NK-92 (cell line): ENCODE data around the gene WT1.
"Not testable (repeated sequence)": the region's sequence is repeated elsewhere in the genome, so short reads cannot be mapped to it uniquely, and the experiment has no call there.

ENCODE experiments used
- DNase-seq: peaks from one replicate; lab custom pipeline; 2025; ENCODE audit not compliant: unreplicated experiment; lab: John Stamatoyannopoulos, UW

Gene WT1

DNA sequence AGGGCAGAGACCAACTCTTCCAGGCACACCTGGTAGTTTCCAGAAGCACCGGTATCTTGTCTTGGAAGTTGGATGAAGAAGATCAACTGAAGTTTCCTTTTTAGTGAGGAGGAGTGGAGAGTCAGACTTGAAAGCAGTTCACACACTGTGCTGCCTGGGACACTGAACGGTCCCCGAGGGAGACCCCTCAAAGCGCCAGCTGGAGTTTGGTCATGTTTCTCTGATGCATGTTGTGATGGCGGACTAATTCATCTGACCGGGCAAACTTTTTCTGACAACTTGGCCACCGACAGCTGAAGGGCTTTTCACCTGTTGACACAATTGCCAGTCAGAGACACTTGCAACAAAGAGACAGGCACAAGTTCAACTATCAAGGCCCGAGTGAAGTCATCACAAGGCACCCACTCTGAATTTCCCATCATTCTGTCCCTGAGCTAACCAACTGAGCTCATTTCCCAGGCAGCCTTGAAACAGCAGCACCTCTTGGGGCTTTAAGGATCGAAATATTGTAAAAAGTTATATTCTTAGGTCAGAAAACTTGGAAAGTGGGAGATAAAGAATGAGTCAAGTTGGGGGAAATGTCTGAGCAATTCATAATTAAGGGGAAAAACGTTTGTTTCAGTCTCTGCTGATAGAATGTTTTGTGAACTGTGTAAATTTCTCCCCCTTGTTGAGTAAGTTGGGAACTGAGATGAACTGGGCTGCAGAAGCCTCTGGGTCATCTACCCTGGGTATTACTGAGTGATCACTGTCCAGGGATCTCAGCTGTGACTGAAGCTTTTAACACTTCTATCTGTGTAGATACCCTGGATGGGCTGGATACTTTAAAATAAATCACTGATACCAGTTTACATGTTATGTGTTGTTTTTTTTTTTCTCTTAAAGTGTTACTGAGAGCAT is 46.2 kb downstream of the WT1 start:
- no peak for DNase-seq

DNA sequence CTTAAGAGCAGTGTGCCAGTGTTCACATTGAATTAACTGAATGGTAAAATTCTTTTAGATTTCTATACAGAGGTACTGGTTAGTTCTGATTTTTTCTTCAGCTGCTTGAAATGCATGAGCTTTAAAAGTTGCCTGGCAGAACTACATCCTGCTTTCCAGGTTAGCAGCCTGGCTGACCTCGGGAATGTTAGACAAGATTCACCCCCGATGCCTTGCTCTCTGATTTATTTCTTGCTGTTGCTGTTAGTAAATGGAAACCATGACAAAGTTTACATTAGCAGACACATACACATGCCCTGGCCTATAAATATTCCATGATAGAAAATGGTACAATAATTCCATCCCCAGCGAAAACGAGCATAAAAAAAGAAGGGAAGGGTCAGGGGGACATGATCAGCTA is 47.0 kb downstream of the WT1 start:
- no peak for DNase-seq

DNA sequence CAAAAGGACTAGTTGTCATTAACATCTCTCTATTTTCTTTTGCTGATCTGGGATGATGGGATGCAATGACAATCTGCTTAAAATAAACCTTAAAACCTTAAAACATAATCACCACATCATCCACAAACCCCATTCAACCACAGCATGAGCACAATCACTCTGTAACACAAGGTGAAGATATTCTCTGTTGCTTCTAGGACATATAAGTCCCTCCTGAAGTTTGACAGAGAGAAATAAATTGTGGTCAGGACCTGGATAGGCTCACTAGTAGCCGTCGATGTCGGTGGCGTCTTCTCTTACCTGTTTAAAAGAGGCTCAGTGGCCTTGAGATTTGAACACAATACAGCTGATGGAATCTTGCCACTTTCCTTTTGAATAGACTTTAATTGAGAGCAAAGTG is 47.9 kb downstream of the WT1 start:
- DNase-seq = no peak

DNA sequence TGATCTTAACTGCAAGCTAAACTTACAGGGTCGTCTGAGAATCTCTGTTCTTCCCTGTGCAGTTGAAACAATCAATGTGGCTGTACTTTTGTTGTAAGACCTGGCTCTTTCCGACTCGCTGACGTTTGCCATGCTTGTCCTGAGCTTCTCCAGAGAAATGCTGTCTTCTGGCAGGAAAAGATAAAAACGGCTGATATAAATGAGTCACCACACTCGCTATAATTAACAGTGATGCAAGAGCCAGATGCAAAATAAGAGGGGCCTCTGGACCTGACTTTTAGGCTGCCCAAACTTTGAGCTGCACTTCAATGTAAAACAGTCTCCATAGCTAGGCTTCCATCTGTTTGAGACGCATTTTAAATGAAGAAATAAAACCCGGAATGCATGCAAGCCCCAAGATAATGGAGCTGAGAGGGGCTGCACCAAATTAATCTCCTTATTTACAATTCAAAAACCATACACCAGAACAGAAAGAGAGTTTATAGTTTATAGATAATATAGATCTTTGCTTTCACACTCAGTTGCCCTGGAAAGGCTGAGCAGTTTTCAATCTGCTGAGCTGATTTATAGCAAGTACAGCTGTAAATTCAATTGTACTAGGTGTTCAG is 48.5 kb downstream of the WT1 start:
- DNase-seq = no peak

DNA sequence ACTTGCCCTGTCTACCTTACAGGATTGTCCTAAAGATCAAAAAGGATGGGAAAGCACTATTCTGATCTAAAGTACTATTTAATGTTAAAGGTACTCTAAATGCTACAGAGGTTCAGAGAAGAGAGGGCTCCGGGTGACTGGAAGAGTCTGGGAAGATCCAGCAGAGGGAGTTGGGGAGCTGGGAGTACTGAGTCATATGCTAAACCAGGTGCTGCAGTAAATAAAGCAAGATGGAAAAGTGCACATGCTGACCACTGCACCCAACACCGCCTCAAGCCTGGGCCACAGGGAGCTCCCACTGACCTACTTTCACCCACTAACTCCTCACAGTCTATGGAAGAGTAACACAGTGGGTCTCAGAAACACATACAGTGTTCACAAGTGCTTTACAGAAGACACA is 49.3 kb downstream of the WT1 start:
- no peak for DNase-seq

DNA sequence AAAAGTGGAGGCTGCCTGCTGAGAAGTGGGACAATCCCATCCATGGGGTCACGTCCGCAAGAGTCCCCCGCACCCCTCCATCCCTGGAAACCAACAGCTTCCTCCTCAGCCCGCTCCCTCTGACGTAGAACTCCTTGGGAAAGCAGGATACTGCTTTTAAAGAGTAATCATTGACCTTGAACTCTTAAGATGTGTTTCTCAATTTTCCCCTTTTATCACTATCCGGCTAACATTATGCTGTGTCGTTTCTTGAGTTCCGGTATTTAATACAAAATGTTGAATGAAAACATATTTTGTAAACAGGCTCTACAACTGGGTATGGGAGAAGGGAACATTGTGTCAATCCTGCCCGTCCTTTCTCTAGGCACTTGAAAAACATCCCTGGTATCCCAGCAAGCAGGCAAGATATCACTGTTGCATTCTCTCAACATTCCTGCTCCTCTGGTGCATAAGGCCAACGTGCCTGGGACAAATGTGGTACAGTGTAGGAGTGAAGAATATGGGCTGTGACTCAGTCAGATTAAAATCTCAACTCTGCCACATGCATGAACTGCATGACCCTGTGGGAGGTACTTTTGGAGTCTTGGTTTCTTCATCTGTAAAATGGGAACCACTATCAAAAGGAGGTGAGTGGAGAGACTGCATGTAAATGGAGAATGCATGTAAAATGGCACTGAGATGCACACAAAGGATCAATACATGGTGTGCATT is 52.8 kb downstream of the WT1 start:
- DNase-seq = no peak

DNA sequence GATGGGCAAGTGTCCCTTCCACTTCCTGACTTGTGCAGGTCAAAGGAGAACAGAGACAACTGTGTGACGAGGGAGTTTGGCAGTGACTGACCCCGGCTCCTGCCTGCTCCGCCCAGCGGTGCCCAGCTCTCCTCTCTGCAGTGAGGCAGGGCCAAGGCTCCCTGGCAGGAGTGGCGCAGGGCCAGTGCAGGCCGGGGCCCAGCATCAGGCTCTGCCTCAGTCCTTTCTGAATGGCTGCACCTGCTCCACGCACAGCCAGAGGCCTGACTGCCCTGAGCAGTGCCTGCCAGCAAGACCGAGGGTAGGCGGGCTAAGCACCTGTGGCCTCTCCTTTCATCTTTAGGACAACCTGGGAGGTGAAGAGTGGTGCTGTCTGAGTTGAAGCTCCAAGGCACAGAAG is 54.2 kb downstream of the WT1 start:
- DNase-seq = no peak

DNA sequence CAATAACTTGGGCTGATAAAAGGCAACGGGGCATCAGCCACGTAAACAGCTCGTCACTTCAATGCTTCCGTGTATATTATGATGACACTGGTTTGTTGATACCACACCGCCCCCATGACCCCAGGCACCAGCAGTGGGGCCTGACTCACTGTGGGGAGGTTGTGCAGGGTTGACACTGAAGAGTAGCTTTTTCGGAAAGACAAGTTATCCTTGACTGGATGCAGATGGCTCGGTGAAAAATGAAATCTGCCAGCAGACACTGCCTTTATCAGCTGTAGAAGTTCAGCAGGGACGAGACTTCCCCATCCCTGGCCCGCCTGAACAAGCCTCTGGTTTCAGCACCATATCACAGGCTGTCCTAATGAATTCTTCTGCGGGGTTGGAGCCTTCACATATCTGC is 55.6 kb downstream of the WT1 start:
- no peak for DNase-seq

DNA sequence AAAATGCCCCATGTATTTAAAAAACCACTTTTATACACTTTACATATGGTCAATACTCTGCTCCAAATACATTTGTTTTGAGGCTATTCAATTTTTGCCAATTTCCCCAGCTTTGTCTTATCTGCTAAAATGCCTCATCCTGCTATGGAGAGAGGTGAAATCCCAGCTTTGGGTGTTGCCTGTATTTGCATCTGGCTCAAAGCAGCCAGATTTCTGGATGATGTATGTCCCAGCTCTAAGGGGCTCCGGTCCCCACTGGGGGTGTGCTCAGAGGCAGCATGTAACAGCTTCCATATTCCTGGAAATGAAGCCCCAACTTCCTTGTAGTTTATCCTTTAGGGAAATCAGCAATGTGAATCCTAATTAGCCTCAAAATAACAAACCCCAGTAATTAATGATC is 59.5 kb downstream of the WT1 start:
- DNase-seq = no peak

DNA sequence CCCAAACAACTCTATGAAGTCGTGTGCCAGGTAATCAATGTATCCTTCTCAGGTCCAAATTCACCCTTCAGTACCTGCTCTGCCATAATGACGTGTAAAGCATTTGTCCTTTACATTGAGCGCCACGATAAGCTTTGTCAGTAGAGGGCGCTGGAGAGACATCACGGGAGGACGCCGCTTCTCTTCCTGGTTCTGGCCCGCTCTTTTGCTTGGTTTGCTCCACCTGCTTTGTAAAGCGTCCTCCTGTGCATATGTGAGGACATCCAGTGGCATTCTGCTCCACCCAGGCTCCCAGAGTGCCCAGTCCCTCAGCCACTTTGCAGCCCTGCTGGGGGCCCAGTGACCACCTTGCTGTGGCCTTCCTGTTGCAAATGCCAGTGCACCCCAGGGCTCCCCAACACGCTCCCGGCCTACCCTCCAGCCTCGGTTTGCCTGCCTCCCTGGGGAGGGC is 61.1 kb downstream of the WT1 start:
- DNase-seq = no peak

DNA sequence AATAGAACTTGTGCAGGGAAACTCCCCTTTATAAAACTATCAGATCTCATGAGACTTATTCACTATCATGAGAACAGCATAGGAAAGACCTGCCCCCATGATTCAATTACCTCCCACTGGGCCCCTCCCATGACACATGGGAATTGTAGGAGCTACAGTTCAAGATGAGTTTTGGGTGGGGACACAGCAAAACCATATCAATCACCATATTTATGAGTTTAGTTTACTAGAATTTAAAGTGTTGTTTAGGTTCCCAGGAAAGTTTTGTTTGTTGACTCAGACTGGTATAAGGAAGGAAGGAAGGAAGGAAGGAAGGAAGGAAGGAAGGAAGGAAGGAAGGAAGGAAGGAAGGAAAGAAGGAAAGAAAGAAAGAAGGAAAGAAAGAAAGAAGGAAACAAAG is 65.4 kb downstream of the WT1 start:
- DNase-seq = not testable (repeated sequence)

DNA sequence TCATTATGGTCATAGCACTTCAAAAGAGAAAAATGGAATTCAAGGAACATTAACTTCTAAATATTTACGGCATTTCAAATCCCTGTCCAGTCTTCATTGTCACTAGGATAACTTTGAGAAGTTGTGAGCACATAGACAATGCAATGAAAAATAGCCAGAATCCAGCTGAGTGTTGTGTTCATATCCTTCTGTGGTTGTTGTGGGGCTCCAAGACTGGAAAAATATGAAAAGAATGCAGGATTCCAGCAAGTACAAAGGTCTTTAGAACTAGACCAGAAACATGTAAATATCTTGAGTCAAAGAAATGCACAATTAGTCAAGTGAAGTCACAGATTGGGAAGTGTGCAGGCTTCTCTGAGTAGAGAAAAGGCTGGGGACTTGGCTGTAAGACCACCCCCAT is 68.7 kb downstream of the WT1 start:
- DNase-seq = no peak

DNA sequence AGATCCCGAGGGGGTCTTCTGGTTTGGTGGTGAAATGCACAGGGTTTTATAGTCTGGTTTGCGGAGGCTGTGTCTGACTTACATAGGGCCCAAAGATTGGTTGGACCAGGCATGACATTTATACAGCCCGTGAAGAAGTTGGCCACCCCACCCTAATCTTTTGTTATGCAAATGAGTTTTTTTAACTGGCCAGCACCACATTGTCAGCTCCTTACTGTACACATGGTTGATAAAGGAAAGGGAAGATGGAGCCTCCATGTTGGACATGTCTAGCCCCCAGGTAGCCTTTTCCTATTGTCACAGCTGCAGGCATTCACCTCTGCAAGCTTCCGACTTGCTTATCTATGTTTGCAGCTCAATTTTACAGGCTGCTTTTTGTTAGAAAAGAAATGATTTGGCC is 70.1 kb downstream of the WT1 start:
- DNase-seq = no peak

DNA sequence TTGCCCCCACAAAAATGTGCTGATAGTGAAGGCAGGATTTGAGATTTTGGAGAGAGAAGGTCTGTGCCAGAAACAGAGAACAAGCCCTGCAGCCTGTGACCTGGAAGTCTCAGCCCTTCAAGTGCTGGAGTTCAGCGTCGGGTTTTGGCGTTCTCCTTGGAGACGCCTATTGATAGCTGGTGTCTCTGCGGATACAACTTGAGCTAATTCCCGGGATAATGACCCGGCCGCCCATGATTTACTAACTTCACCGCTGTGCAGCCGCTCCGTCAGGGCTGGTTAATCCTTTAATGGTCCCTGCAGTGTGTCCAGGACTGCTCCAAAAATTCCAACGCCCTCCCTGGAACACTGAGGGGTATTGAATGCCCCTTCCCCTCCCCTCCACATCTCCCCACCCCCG is 76.6 kb downstream of the WT1 start:
- DNase-seq = no peak

DNA sequence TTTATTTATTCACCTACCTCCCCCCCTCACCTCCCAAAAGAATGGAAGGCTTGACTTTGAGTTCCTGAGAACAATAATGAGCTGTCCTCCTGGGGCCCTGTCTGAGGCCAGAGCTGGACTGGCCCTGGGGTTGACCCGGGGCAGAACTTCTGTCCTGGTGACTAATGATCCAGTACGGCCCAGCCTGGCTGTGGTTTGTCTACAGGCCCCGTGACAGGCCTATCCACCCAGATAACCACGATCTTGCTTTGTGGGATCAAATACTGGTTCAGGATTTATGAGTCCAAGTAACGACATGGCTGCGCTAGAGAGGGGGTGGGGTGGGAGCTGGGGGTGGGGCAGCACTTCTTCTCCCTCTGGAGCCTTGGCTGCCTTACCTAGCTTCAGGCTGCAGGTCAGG is 81.5 kb downstream of the WT1 start:
- no peak for DNase-seq

DNA sequence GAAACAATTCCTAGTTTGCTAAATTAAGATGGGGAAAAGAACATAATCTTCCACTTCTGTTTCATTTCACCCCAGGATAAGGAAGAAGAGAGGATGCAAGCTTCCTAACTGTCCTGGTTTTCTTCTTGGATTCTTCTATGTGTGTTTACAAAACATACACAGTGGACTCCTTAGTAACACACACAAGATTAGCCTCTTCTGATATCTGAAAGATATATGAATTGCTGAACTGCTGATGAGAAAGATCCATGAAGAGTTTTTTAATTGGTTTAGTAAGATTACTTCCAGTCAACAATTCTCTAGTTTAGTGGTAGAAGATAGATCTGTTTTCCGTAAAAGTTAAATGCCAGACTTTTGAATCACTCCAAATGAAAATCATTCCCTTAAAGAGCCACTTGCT is 86.8 kb downstream of the WT1 start:
- DNase-seq = no peak

DNA sequence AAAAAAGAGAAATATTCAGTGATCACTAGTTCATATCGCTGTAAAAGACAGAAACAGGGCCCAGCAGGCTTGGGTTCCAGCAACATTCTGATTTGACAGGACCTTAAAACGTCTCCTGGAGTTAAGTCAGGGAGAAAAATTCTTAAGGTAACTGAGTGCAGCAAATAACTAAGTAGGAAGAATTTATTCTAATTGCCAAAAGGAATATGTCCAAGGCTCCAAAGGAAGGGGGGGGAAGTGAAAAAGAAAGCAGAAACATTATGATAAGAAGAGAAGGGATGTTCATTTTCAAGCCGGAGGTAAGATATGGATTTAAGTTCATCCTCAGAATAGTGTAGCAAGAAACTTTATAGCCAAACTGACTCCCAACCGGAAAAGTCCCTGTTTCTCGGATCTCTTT is 90.4 kb downstream of the WT1 start:
- DNase-seq = no peak

DNA sequence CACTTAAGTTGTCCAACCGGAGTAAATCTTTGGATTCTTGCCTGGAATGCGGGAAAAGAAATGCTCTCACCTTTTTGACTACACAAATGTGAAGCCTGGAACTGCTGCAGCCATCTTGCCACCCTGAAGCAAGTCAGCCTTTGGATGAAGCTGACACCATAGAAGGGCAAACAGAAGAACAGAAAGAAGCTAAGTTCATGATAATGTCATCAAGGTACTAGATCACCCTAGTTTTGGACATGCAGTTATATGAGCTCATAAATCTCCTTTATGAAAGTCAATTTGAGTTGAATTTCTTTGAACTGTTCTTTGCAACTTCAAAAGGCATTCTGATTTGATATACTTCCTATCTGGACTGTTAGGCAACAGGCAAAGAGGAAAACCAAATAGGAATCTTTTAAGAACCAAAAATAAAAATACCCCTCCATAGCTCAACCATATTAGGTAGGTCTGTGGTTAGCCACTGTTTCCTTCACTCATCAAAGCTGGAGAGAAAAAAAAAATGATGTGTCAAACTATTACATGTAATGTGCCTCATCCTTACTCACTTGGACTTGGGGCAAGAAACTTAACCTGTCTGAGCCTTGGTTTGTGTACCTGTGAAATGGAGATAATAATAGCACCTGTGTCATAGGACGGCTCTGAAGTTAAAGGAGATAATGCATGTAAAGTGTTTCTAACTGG is 91.9 kb downstream of the WT1 start:
- no peak for DNase-seq

DNA sequence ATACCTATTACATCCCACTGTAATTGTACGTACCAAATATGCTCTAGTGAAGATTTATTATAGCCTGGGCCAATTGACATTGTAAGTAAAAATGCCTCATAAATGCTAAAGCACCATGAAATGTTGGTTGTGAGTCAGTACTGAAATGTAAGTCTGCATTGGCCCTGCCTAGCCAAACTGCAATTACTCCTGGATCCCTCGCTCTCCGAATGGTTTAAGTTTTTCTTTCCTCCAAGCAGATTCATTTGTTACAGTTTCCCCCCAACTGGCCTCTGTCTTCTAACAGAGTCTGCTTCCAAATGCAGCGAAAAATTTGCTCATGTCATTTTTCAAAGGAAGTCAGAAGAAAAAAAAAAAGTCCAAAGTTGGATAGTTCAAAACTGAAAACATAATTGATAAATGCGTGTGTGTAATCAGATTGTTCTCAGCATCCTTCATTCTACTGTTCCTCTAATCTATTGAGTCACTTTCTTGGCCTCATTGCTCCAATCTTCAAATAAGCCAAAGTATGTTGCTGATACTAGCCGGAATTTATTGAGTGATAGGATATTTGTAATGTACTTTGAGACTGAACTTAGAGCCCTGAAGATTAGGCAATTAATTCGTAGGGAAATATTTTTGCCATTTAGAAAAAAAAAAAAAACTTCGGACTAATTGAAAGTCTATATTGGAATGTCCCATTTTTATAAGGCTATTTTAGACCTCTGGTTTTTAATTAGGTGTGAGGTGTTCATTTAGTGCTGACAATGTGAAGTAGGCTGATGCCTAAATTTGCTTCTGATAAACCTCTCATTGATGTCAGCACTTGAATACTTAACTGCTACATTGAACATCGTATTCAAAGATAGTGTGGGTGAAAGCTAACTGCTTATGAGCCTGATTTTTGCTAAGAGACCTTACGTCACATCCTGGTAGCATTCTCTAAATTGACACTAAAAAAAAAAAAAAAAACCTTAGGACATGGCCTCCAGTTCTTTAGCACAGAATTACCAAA is 93.4 kb downstream of the WT1 start:
- no peak for DNase-seq

DNA sequence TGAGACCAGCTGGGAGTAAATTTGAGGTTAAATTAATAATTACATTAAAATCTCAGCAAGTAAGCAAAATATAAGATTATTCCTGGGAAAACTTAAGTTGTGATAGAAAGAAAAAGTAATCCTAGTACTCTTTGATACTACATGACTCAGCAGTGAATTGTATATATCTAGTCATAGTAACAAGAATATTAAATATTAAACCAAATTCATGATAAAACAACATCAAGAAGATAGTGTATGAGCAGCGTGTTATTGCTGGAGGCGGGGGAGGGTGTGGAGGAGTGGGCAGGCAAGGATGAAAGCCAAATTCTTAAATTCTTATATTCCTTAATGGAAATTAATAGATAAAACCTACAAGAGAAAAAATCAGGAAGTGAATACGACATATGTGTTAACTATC is 95.2 kb downstream of the WT1 start:
- DNase-seq = no peak
